BJ (cell line): ENCODE measurements around the gene EDIL3. TPM values are rescaled to one million over a fixed set of nuclear protein-coding genes. Genes with fewer than 3 reads are reported as not detected.

Source experiments
- CTCF ChIA-PET: fragments of 350-600 bp; formaldehyde crosslinking; extraction: SDS; loops from one replicate; lab custom pipeline; 2021; ENCODE audit warnings: antibody characterized with exemption, inconsistent platforms; lab: Yijun Ruan, JAX
- POLR2A ChIA-PET: fragments of 300-600 bp; sonication (Branson Sonifier 250); formaldehyde crosslinking; extraction: SDS; loops from one replicate; lab custom pipeline; 2021; ENCODE audit warnings: antibody characterized with exemption; lab: Charles Lee
- DNase-seq: peaks from one replicate; pipeline ENCODE4 v3.0.0-alpha.2; 2011; ENCODE audit warnings: low read depth
- H3K27me3 ChIP-seq: 2 replicates; pipeline ENCODE4 v1.6.0; 2011; ENCODE audit warnings: low read length; ENCODE audit not compliant: control insufficient read depth, insufficient read depth
- H3K36me3 ChIP-seq: 2 replicates; pipeline ENCODE4 v1.5.1; 2011; ENCODE audit warnings: low read length; ENCODE audit not compliant: control insufficient read depth, insufficient read depth
- H3K4me3 ChIP-seq: 2 replicates; pipeline ENCODE4 v1.5.1; 2011; ENCODE audit warnings: low read depth, mild to moderate bottlenecking, control low read depth, low read length
- CTCF ChIP-seq: IDR thresholded peaks from 2 replicates; pipeline ENCODE4 v1.5.1; 2011; ENCODE audit warnings: low read depth, mild to moderate bottlenecking, control low read depth, inconsistent platforms, low read length, moderate library complexity; ENCODE audit not compliant: insufficient read depth
- polyA plus RNA-seq: library from polyadenylated mRNA; depleted of rRNA; stranded (reverse); fragments of >200 nt; gene quantifications from 2 replicates; pipeline ENCODE4 v1.2.3, GENCODE V29; 2011

Gene EDIL3
- polyA plus RNA-seq, 1 experiment: 8.4 TPM

GRCh38 chr5:84360056-84360455 is 24.6 kb downstream of the EDIL3 start:
- Histone ChIP-seq H3K27me3 (no peaks in the 10 kb centered on the region), H3K36me3 (no peaks in the 10 kb centered on the region), H3K4me3 (no peak overlapping the region)
- POLR2A ChIA-PET: no interaction called here
- CTCF ChIA-PET: interaction anchor here (1.5 kb wide), 1 partner anchor 12 kb away, joined by 4 read pairs; no protein-coding TSS in a partner anchor
- TF ChIP-seq CTCF: no peak
- no peak for DNase-seq

GRCh38 chr5:84354101-84354500 is 30.6 kb downstream of the EDIL3 start:
- no peak for TF ChIP-seq CTCF
- Histone ChIP-seq H3K4me3 (no peak overlapping the region), H3K36me3 (no peaks in the 10 kb centered on the region), H3K27me3 (no peaks in the 10 kb centered on the region)
- ChIA-PET POLR2A (no interaction called here), CTCF (no interaction called here)
- no peak for DNase-seq

- TF ChIP-seq CTCF: no peak
- Histone ChIP-seq H3K27me3 (no peaks in the 10 kb centered on the region), H3K4me3 (no peak overlapping the region), H3K36me3 (no peaks in the 10 kb centered on the region)
- no peak for DNase-seq
- POLR2A ChIA-PET: no interaction called here
- CTCF ChIA-PET: no interaction called here
Observed at GRCh38 chr5:84344788-84345187, 39.9 kb downstream of the EDIL3 start.

- DNase-seq: no peak
- TF ChIP-seq CTCF: no peak
- Histone ChIP-seq H3K4me3 (no peak overlapping the region), H3K27me3 (no peaks in the 10 kb centered on the region), H3K36me3 (no peaks in the 10 kb centered on the region)
- POLR2A ChIA-PET: no interaction called here
- CTCF ChIA-PET: no interaction called here
Observed at GRCh38 chr5:84343171-84343570, 41.5 kb downstream of the EDIL3 start.

GRCh38 chr5:84332106-84332505 is 52.6 kb downstream of the EDIL3 start:
- POLR2A ChIA-PET: no interaction called here
- H3K27me3 ChIP-seq: no peaks in the 10 kb centered on the region
- CTCF ChIA-PET: no interaction called here
- TF ChIP-seq CTCF: no peak
- H3K4me3 ChIP-seq: no peak overlapping the region
- H3K36me3 ChIP-seq: no peaks in the 10 kb centered on the region
- DNase-seq: no peak
